Activated T-helper 17 cell treated with anti-CD3 and anti-CD28 coated beads, Interleukin-2, amount 50 U/mL, for 72 hours (primary cell): ENCODE data around the gene FBXO42. TPM values are rescaled to one million over a fixed set of nuclear protein-coding genes. Genes with fewer than 3 reads are reported as not detected.

Experiments
- ATAC-seq: fragments of 150-1000 bp; cut with Tn5 transposase; replicated peaks from 2 replicates; pipeline ENCODE4 v1.10.0; 2021; ENCODE audit warnings: mild to moderate bottlenecking, moderate library complexity
- H3K27ac Mint-ChIP-seq: one replicate; pipeline ENCODE4 v1.8.0; 2022; ENCODE audit warnings: mixed read lengths
- H3K27me3 Mint-ChIP-seq: one replicate; pipeline ENCODE4 v1.8.0; 2022; ENCODE audit warnings: mixed read lengths
- H3K36me3 Mint-ChIP-seq: one replicate; pipeline ENCODE4 v1.8.0; 2022; ENCODE audit warnings: low read depth, mild to moderate bottlenecking, mixed read lengths
- H3K4me1 Mint-ChIP-seq: one replicate; pipeline ENCODE4 v1.8.0; 2022; ENCODE audit warnings: mixed read lengths
- H3K4me3 Mint-ChIP-seq: one replicate; pipeline ENCODE4 v1.8.0; 2022; ENCODE audit warnings: mild to moderate bottlenecking, mixed read lengths
- H3K9me3 Mint-ChIP-seq: one replicate; pipeline ENCODE4 v1.8.0; 2022; ENCODE audit warnings: mixed read lengths
- total RNA-seq, 2 donors: library from RNA; stranded (reverse); gene quantifications; one replicate each; pipeline ENCODE4 v1.2.3, GENCODE V29; 2022

FBXO42 gene
- total RNA-seq, 2 donors from 2014 or later: 19.7 to 27.3 TPM

GRCh38 chr1:16209132-16209846, 143.0 kb downstream of the FBXO42 start:
- H3K36me3 Mint-ChIP-seq: no peaks in the 10 kb centered on the region
- no peak for ATAC-seq
- no peaks in the 10 kb centered on the region for H3K9me3 Mint-ChIP-seq
- H3K27me3 Mint-ChIP-seq: no peaks in the 10 kb centered on the region
- H3K27ac Mint-ChIP-seq: peak overlapping the region; percentile 5
- no peak overlapping the region for H3K4me3 Mint-ChIP-seq
- H3K4me1 Mint-ChIP-seq: no peaks in the 10 kb centered on the region

DNA sequence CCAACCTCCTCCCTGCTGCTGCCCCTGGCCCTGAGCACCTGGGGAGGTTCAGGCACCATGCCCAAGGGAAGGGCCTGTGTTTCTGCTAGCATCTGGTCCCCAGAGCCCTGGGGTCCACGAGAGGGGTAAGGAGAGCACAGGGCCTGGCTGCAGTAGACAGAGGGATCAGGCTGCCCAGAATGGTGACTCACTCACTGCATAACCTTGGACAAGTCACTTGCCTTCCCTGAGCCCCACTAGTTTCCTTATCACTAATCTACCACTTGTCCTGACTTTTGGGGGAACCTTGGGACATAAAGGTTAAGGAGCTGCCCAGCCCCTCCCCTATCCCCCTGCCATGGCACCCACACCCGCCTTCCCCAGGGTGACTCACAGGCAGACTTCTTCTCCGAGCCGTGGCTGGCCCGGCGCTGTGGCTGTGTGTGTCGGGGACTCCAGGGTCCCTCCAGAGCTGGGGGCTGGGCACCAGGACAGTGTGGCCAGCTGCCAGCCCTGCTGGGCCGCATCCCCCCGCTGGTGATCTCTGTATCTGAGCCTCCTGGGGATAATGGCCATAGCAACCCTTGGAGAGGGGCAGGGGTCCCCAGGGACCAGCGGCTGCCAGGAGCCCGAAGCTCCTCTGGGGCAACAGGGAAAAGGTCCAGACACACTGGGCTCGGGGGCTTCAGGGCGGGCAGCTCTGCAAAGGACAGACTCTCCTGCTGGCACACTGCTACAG, 143.9 kb downstream of the FBXO42 start:
- no peak overlapping the region for H3K27ac Mint-ChIP-seq

DNA sequence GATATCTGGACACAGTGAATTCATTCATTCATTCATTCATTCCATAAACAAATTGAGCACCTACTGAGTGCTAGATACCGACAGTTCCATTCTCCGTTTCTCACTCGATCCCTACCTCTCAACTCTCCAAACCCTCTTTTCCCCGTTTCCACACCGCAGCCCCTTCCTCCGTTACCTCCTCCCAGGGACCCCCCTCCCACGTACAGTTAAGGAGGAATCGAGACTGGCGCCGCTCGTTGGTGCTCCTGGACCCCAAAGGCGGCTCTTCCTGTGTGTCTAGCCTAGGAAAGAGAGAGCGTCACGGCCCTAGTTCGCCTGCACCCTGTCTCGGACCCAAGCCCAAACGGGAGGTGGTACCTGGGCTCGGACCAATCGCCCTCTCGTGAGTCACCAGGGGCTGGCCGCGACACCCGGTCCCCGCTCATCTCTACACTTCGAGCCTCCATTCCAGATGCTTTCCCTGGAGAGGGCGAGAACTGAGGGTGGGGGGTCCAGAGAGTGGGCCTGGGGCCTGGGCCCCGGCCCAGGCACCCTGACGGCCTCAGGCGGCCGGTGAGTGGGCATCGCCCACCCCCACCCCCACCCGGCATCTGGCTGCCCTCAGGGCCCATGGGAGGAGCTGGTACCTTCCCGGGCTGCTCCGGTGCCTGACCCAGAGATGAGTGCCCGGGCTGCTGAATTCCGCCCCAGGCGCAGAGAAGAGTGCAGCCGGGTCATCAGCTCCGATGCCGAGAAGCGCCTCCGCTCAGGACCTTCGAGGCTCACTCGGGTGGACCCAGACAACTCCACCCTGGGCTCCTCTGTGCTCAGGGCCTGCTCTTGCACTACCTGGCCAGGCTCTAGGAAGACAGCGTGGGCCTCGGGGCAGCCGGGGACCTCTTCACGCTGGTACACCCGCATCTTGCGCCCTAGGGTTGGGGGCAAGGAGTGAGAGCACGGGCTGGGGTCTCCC, 144.7 kb downstream of the FBXO42 start:
- ATAC-seq: no peak
- H3K27me3 Mint-ChIP-seq: no peaks in the 10 kb centered on the region
- peak overlapping the region; percentile 88 for H3K4me3 Mint-ChIP-seq
- peak overlapping the region; percentile 92 for H3K27ac Mint-ChIP-seq
- no peaks in the 10 kb centered on the region for H3K9me3 Mint-ChIP-seq
- H3K4me1 Mint-ChIP-seq: no peaks in the 10 kb centered on the region
- H3K36me3 Mint-ChIP-seq: no peaks in the 10 kb centered on the region

More for the DNA sequence above, 143.9 kb downstream of the FBXO42 start:
- Mint-ChIP-seq H3K36me3 (no peaks in the 10 kb centered on the region), H3K4me1 (no peaks in the 10 kb centered on the region), H3K9me3 (no peaks in the 10 kb centered on the region), H3K27me3 (no peaks in the 10 kb centered on the region), H3K4me3 (peak overlapping the region; percentile 88)
- no peak for ATAC-seq

GRCh38 chr1:16206547-16207317, 145.5 kb downstream of the FBXO42 start:
- no peaks in the 10 kb centered on the region for H3K4me1 Mint-ChIP-seq
- peak overlapping the region; percentile 92 for H3K27ac Mint-ChIP-seq
- peak; percentile 92 for ATAC-seq
- peak overlapping the region; percentile 88 for H3K4me3 Mint-ChIP-seq
- H3K27me3 Mint-ChIP-seq: no peaks in the 10 kb centered on the region
- H3K9me3 Mint-ChIP-seq: no peaks in the 10 kb centered on the region
- H3K36me3 Mint-ChIP-seq: no peaks in the 10 kb centered on the region

DNA sequence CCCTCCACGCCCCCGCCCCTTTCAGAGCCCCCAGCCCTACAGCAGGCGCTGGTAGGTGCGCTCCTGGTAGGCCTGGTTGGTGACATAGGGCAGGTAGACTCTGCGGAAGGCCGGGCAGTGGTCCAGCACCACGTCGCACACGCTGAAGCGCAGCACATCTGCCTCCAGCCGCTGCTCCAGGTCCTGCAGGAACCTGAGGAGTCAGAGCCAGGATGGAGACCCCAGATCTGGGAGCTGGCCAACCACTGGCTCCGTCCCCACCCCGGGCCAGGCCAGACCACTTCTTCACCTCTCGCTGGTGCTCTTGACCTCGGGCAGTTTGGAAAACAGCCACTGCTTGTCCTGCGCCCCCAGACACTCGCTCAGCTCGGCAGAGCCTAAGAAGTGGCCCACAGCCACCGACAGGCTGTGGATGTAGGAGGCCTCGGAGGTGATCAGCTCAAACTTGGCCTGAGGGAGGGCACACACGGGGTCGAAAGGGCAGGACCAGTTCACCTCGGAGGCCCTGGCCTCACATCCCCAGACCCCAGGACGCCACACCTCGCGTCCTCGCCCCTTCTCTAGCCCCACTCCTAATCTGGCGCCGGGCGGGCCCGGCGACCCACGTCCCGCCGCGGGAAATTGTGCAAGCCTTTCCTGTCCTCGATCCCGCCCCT, 146.3 kb downstream of the FBXO42 start:
- H3K27ac Mint-ChIP-seq: peak overlapping the region; percentile 86
- H3K36me3 Mint-ChIP-seq: no peaks in the 10 kb centered on the region
- H3K4me1 Mint-ChIP-seq: no peaks in the 10 kb centered on the region
- H3K9me3 Mint-ChIP-seq: no peaks in the 10 kb centered on the region
- peak; percentile 2 for ATAC-seq
- no peaks in the 10 kb centered on the region for H3K27me3 Mint-ChIP-seq
- peak overlapping the region; percentile 88 for H3K4me3 Mint-ChIP-seq

DNA sequence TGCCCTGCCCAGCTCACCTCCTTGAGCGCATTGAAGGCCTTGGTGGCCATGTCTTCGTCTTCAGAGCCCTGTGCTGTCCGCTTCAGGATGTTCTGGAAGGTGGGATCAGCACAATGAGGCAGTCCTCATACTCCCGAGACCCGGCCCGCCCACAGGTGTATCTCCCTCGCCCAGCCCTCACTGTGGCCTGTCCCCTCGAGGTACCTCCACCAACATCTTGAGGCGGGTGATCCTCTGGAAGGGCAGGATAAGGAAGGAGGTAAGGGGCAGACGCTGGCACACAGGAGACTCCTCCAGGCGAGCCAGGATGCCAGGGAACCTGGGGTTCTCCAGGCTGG, 147.0 kb downstream of the FBXO42 start:
- no peaks in the 10 kb centered on the region for H3K36me3 Mint-ChIP-seq
- H3K4me1 Mint-ChIP-seq: no peaks in the 10 kb centered on the region

GRCh38 chr1:16204634-16205333, 147.5 kb downstream of the FBXO42 start:
- H3K4me3 Mint-ChIP-seq: peak overlapping the region; percentile 88
- no peaks in the 10 kb centered on the region for H3K27me3 Mint-ChIP-seq
- H3K9me3 Mint-ChIP-seq: no peaks in the 10 kb centered on the region
- H3K4me1 Mint-ChIP-seq: no peaks in the 10 kb centered on the region
- peak overlapping the region; percentile 42 for H3K27ac Mint-ChIP-seq
- no peaks in the 10 kb centered on the region for H3K36me3 Mint-ChIP-seq
- no peak for ATAC-seq

More for the DNA sequence above, 147.0 kb downstream of the FBXO42 start:
- ATAC-seq: no peak
- no peaks in the 10 kb centered on the region for H3K9me3 Mint-ChIP-seq
- H3K27me3 Mint-ChIP-seq: no peaks in the 10 kb centered on the region
- H3K27ac Mint-ChIP-seq: no peak overlapping the region
- H3K4me3 Mint-ChIP-seq: peak overlapping the region; percentile 88

GRCh38 chr1:16204216-16204615, 148.1 kb downstream of the FBXO42 start:
- Mint-ChIP-seq H3K27ac (peak overlapping the region; percentile 42), H3K36me3 (no peaks in the 10 kb centered on the region), H3K9me3 (no peaks in the 10 kb centered on the region), H3K4me3 (no peak overlapping the region), H3K4me1 (no peaks in the 10 kb centered on the region), H3K27me3 (no peaks in the 10 kb centered on the region)
- no peak for ATAC-seq

GRCh38 chr1:16203550-16203949, 148.7 kb downstream of the FBXO42 start:
- H3K4me1 Mint-ChIP-seq: peaks cover 6% of the 10 kb centered on the region
- no peaks in the 10 kb centered on the region for H3K9me3 Mint-ChIP-seq

DNA sequence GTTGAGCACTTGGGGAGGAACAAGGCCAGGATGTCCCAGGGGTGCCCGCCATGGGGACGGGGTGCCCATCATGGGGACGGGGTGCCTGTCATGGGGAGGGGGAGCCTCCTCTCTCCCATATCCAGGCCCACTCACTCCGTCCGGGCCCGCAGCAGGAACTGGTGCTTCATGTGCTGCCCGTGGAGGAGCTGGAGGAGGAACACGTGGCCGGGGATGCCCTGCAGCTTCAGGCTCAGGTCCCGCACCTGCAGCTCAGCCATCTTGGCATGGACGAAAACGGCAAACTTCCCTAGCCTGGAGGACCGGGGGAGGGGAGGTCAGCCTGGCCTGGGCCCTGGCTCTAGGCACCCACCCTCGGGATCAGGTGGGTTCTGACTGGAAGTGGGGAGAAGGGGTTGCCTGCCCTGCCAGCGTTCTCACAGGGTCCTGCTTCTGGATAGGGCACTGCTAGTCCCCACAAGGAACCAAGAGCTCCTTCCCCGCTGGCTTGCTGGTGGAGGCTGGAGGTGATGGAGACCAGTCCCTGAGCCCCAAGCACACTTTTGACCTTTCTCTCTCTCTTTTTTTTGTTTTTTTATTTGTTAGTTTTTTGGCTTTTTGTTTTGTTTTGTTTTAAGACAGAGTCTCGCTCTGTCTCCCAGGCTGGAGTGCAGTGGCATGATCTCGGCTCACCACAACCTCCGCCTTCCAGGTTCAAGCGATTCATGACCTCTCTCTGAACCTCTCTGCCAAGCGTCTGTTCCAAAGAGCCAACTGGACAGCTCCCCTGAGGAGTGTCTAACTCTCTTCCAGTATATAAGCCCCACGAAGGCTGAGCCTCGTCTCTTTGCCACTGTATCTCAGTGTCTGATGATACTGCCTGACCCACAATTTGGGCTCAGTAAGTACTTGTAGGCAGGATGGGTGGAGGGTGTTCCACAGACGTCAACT, 149.7 kb downstream of the FBXO42 start:
- H3K36me3 Mint-ChIP-seq: no peaks in the 10 kb centered on the region
- H3K27ac Mint-ChIP-seq: peak overlapping the region; percentile 64
- no peak overlapping the region for H3K4me3 Mint-ChIP-seq
- no peaks in the 10 kb centered on the region for H3K9me3 Mint-ChIP-seq
- peaks cover 6% of the 10 kb centered on the region for H3K4me1 Mint-ChIP-seq
- H3K27me3 Mint-ChIP-seq: no peaks in the 10 kb centered on the region
- no peak for ATAC-seq

More at GRCh38 chr1:16203550-16203949, 148.7 kb downstream of the FBXO42 start:
- Mint-ChIP-seq H3K27me3 (no peaks in the 10 kb centered on the region), H3K27ac (no peak overlapping the region), H3K4me3 (no peak overlapping the region), H3K36me3 (no peaks in the 10 kb centered on the region)
- ATAC-seq: no peak

GRCh38 chr1:16199700-16200099, 152.6 kb downstream of the FBXO42 start:
- Mint-ChIP-seq H3K9me3 (no peaks in the 10 kb centered on the region), H3K36me3 (no peaks in the 10 kb centered on the region), H3K27me3 (no peaks in the 10 kb centered on the region), H3K4me1 (peaks cover 6% of the 10 kb centered on the region), H3K27ac (peak overlapping the region; percentile 70), H3K4me3 (no peak overlapping the region)
- ATAC-seq: no peak

- Mint-ChIP-seq H3K9me3 (no peaks in the 10 kb centered on the region), H3K4me1 (peaks cover 6% of the 10 kb centered on the region), H3K27ac (peak overlapping the region; percentile 70), H3K4me3 (no peak overlapping the region), H3K36me3 (no peaks in the 10 kb centered on the region), H3K27me3 (no peaks in the 10 kb centered on the region)
- ATAC-seq: no peak
Measured at GRCh38 chr1:16199157-16199501, 153.2 kb downstream of the FBXO42 start.
